ENCODE results near the gene ROBO2.

Gene ROBO2

DNA sequence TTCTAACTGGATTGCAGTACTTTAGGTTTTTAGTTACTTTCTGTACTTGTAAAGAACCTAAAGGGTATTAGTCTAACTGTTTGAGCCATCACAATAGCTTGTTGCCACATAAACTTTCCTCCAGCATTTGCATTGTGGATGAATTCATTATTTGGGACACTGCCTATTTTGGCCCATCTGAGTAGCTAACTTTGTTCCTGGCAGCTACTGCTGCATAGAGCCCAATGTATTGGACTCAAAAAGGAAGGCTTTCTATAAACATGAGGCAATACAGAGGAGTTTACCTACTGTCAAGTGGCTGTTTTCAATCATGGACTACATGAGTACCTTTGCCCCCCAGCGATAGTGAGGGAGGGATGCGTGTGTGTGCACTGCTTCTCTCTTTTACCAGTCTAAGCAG is 1.9 kb downstream of the ROBO2 start:
- no peak overlapping the region for H3K27ac Mint-ChIP-seq
- H3K9me3 Mint-ChIP-seq = peaks cover 2% of the 10 kb centered on the region
- no peak overlapping the region for H3K4me3 Mint-ChIP-seq
- H3K4me1 Mint-ChIP-seq (ENCODE audit: low read depth) = no peaks in the 10 kb centered on the region
- H3K27me3 Mint-ChIP-seq (ENCODE audit: low read depth) = peaks cover 34% of the 10 kb centered on the region
- no peaks in the 10 kb centered on the region for H3K36me3 Mint-ChIP-seq (ENCODE audit: low read depth)

DNA sequence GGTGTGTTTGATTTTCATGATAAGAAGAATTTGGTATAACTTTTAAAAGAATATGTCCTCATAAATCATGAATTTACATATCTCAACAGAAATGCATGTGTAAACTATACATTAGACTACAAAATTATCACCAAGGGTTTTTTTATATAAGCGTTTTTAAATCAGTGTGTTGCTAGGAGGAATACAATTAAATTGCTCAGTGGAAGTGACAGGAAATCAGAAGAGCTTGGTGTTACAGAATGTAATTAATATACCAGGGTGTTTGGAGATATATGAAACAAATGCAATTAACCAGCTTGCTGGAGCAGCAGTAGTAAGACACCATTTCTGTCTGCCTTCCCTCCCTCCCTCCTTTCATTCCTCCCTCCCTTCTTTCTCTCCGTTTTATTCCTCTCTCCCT is 2.4 kb downstream of the ROBO2 start:
- Mint-ChIP-seq H3K9me3 (peaks cover 4% of the 10 kb centered on the region), H3K4me3 (no peak overlapping the region), H3K27me3 (ENCODE audit: low read depth) (peaks cover 34% of the 10 kb centered on the region), H3K36me3 (ENCODE audit: low read depth) (no peaks in the 10 kb centered on the region), H3K4me1 (ENCODE audit: low read depth) (no peaks in the 10 kb centered on the region), H3K27ac (no peak overlapping the region)

DNA sequence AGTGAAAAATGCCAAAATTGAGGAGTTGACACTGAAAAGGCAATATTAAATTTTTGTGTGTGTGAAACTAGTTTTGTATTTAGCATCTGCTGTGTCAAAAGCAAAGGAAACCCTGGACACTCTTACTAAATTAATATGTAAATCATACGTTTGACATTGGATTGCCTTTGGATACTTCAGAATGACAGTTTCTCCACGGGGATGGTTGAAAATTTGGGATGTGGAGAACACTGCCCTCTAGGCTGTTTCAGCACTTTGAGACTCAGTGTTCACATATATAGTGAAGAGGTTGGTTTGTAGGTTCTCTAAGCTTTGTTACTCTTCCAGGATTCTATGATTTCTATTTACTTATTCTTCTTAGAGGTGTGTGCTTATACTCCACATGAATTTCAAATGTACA is 3.0 kb downstream of the ROBO2 start:
- Mint-ChIP-seq H3K4me1 (ENCODE audit: low read depth) (no peaks in the 10 kb centered on the region), H3K4me3 (no peak overlapping the region), H3K9me3 (peaks cover 4% of the 10 kb centered on the region), H3K27me3 (ENCODE audit: low read depth) (peaks cover 29% of the 10 kb centered on the region), H3K27ac (no peak overlapping the region), H3K36me3 (ENCODE audit: low read depth) (no peaks in the 10 kb centered on the region)

DNA sequence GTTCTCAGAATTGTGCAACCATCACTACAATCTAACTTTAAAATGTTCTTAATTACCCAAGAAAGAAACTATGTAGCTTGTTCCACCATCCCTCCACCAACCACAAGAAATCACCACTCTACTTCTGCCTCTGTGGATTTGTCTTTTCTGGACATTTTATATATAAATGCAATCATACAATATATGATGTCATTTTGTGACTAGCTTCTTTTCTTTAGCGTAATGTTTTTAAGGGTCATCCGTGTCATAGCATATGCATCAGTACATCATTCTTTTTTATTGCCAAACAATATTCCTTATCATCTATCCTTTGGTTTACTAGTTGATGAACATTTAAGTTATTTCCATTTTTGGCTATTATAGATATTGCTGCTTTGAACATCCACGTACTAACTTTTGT is 5.8 kb downstream of the ROBO2 start:
- no peaks in the 10 kb centered on the region for H3K4me1 Mint-ChIP-seq (ENCODE audit: low read depth)

DNA sequence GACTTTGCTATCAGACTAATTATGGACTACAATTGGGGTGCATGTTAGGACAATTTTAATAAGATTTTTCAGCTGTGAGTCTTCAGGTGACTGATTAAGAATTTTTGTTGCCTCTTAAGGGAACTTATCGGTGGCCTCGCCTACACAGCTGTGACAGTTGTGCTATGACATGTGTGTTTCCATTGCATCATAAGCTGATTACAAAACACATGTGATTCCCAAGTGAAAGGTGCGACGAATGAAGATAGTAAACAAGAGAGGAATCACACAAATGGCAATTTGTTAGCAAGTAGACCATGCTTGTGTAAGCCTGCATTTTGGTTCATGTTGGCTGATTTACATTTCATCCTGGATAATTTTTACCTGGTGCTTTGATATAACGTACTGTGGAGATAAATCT is 8.3 kb downstream of the ROBO2 start:
- peaks cover 4% of the 10 kb centered on the region for H3K9me3 Mint-ChIP-seq
- no peaks in the 10 kb centered on the region for H3K36me3 Mint-ChIP-seq (ENCODE audit: low read depth)
- H3K4me3 Mint-ChIP-seq = no peak overlapping the region
- H3K27ac Mint-ChIP-seq = no peak overlapping the region
- no peaks in the 10 kb centered on the region for H3K27me3 Mint-ChIP-seq (ENCODE audit: low read depth)
- H3K4me1 Mint-ChIP-seq (ENCODE audit: low read depth) = no peaks in the 10 kb centered on the region

More for the DNA sequence above, 5.8 kb downstream of the ROBO2 start:
- Mint-ChIP-seq H3K9me3 (peaks cover 4% of the 10 kb centered on the region), H3K27ac (no peak overlapping the region), H3K36me3 (ENCODE audit: low read depth) (no peaks in the 10 kb centered on the region), H3K4me3 (no peak overlapping the region), H3K27me3 (ENCODE audit: low read depth) (peaks cover 6% of the 10 kb centered on the region)

DNA sequence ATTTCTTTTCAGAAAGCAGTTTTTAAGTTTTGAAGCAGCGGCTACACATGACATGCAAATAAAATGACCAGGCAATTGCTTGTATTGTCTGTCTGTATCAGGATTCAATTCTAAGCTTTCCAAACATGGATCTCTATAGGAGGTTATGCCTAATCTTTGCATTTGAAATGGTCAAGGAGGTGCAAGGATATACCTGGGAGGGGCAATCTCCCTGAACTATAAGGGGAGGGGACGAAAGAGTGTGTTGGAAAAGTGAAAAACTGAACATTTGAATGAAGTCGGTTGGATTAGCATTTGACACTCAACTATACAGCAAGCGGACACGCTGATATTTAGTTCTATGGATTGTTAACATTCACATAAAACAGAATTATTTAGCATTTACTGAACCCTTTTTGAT is 11.7 kb downstream of the ROBO2 start:
- peaks cover 11% of the 10 kb centered on the region for H3K9me3 Mint-ChIP-seq

DNA sequence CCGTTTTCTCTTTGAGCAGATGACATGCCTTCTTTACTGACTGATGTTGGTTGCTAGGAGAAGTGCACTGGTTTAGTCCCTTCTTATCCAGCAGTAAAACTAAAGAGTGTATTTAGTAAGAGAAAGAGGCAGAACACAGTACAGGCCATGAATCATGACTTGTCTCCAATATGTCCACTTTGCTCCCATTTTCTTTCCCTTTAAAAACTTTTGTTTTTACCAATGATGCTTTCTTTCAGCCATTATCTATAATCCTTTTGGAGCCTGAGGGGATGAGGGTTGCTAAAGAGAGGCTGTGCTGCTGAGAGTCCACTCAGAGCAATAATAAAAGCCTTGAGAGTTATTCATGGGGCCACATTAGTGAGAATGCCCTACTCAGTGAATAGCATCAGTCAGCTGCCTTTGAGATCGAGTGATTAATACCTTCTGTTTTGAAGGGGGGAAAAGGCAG is 12.2 kb downstream of the ROBO2 start:
- Mint-ChIP-seq H3K27ac (no peak overlapping the region), H3K27me3 (ENCODE audit: low read depth) (no peaks in the 10 kb centered on the region), H3K4me3 (no peak overlapping the region), H3K4me1 (ENCODE audit: low read depth) (no peaks in the 10 kb centered on the region), H3K9me3 (peaks cover 7% of the 10 kb centered on the region), H3K36me3 (ENCODE audit: low read depth) (no peaks in the 10 kb centered on the region)

More for the DNA sequence above, 11.7 kb downstream of the ROBO2 start:
- no peak overlapping the region for H3K4me3 Mint-ChIP-seq
- no peak overlapping the region for H3K27ac Mint-ChIP-seq
- H3K27me3 Mint-ChIP-seq (ENCODE audit: low read depth) = no peaks in the 10 kb centered on the region
- no peaks in the 10 kb centered on the region for H3K4me1 Mint-ChIP-seq (ENCODE audit: low read depth)
- H3K36me3 Mint-ChIP-seq (ENCODE audit: low read depth) = no peaks in the 10 kb centered on the region

DNA sequence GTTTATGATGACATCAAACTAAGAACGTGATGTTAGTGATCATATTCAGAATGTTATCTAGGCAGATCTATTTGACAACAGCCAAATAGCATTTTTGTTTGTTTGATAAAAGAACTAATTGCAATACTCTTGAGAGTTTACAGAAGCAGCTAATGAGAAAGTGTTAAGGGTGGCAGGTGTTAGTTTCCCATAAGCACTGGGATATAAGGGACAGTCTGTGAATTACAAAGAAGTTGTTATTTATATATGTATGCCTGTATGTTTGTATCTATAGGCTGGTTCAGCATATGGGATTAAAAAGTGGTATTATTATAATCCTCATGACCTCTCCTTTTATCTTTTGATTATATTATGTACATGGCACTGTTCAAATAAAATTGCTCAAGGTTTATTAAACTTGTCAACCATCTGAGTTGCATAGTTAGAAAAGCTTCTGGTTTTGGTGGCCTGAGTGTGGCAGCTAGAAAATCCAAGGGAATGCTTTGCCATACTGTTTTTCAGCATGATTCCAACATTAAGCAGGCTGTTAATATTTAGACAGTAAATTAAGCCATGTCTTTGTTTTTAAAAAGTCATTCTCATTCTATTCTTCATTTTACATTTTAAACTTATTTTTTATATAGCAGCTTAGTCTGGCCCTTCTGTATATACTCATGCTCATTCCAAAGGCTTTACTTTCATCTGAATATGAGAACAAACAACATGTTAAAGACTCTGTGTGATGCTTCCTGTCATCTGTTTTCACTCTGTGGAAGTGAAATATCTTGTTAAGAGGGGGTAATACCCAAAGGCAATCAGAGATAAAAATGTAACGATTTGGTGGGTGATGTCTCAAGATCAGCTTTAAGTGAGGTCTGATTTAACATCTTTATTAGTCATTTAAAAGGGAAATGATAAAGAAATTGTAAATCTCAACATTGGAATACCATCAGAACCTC is 13.1 kb downstream of the ROBO2 start:
- peaks cover 7% of the 10 kb centered on the region for H3K9me3 Mint-ChIP-seq
- H3K27me3 Mint-ChIP-seq (ENCODE audit: low read depth) = no peaks in the 10 kb centered on the region
- H3K36me3 Mint-ChIP-seq (ENCODE audit: low read depth) = no peaks in the 10 kb centered on the region
- no peaks in the 10 kb centered on the region for H3K4me1 Mint-ChIP-seq (ENCODE audit: low read depth)
- no peak overlapping the region for H3K4me3 Mint-ChIP-seq
- no peak overlapping the region for H3K27ac Mint-ChIP-seq

DNA sequence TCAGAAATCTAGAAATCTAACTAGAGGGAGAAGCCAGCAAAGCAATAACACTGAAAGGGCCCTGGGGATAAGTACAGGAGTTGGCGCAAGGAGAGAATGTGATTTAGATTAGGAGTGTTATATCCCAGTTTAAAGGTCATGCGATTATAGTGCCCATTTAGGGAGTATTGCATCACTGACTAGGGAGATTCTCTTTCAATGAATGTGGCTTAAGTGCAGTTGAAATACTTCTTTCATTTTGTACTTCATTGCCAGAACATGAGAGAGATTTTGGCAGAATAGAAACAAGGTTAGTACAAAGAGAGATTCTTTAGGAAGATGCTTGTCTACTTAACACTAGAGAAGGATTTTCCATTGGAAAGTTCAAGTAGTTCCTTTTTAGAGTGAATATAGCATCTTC is 13.9 kb downstream of the ROBO2 start:
- Mint-ChIP-seq H3K9me3 (peaks cover 7% of the 10 kb centered on the region), H3K4me3 (no peak overlapping the region), H3K4me1 (ENCODE audit: low read depth) (no peaks in the 10 kb centered on the region), H3K36me3 (ENCODE audit: low read depth) (no peaks in the 10 kb centered on the region), H3K27me3 (ENCODE audit: low read depth) (no peaks in the 10 kb centered on the region), H3K27ac (no peak overlapping the region)

DNA sequence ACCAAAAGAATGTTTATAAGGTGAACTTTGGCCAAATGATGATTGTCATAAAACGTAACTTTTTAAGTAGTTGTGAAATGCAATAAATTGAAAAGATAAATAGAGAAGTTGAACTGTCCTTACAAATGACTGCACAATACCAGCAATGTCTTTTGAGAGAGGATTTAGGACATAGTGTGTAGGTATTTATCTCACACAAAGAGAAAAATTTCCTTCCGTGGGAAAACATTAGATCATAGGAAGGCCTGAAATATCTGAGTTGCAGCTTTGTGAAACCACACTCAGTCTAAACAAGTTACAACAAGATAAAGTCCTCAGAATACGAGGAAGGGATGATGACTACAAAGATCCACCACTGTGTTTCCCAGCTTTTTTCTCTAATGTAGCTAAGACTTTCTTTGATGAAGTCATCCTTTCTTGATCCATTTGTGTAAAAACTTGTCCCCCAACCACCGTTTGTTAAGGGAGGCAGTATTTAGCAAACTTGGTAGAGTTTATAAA is 16.0 kb downstream of the ROBO2 start:
- Mint-ChIP-seq H3K27ac (no peak overlapping the region), H3K4me3 (no peak overlapping the region), H3K4me1 (ENCODE audit: low read depth) (no peaks in the 10 kb centered on the region), H3K27me3 (ENCODE audit: low read depth) (no peaks in the 10 kb centered on the region), H3K9me3 (peaks cover 12% of the 10 kb centered on the region), H3K36me3 (ENCODE audit: low read depth) (no peaks in the 10 kb centered on the region)

DNA sequence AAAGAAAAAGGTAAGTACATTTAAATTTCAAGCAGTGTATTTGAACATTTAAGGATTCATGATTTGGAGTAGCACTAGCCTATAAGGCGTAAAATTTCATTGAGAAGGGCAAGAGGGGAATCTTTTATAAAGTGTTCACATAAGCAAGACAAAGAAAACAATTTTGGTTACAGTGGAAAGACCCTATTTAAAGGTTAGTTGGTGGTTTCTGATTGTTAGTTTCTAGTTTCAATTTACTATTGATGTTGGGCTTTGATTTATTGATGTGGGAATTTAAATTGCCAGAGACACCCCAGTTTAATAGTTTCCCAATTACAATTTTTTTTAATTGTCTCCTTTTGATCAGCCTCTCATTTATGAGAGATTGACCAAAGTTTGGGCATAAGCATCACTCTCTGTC is 19.5 kb downstream of the ROBO2 start:
- peaks cover 27% of the 10 kb centered on the region for H3K9me3 Mint-ChIP-seq
- H3K27me3 Mint-ChIP-seq (ENCODE audit: low read depth) = no peaks in the 10 kb centered on the region
- H3K27ac Mint-ChIP-seq = no peak overlapping the region
- H3K4me1 Mint-ChIP-seq (ENCODE audit: low read depth) = no peaks in the 10 kb centered on the region
- H3K4me3 Mint-ChIP-seq = no peak overlapping the region
- no peaks in the 10 kb centered on the region for H3K36me3 Mint-ChIP-seq (ENCODE audit: low read depth)

DNA sequence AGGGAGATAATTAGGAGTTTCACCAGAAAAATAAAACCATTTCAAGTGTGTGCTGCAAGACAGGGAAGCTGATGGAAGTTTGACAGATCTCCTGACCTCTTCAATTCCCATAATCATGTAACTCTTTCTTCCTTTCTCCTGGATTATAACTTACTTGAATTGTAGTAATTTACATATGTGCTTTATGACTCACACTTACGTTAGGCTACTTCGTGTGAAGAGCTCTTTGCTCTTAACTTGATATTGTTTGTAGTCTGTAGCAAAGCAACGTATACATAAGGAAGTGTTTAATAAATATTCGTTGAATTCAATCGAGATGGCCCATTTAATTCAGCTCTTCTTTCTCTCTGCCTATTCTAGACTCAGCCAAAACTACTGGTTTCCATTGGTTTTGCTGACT is 23.5 kb downstream of the ROBO2 start:
- no peak overlapping the region for H3K27ac Mint-ChIP-seq
- peaks cover 22% of the 10 kb centered on the region for H3K9me3 Mint-ChIP-seq
- no peaks in the 10 kb centered on the region for H3K4me1 Mint-ChIP-seq (ENCODE audit: low read depth)
- H3K4me3 Mint-ChIP-seq = no peak overlapping the region
- no peaks in the 10 kb centered on the region for H3K27me3 Mint-ChIP-seq (ENCODE audit: low read depth)
- no peaks in the 10 kb centered on the region for H3K36me3 Mint-ChIP-seq (ENCODE audit: low read depth)

DNA sequence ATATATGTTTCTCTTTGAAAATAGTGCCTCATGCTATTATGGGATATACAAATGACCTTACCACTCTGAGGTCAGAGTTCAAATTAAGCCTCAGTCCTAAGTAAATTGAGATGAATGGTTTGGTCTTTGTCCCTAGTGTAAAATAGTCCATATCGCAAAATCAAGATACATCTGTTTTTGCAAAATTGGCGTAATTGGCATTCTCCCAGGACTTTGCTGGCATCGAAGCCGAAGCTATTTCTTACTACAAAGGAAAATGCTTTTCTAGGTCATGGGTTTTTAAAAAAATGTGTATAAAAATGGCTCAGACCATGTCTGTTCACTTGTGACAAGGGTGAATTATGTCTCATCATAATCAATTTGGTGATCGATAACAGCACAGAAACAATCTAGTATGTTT is 25.9 kb downstream of the ROBO2 start:
- no peaks in the 10 kb centered on the region for H3K27me3 Mint-ChIP-seq (ENCODE audit: low read depth)
- H3K9me3 Mint-ChIP-seq = peaks cover 18% of the 10 kb centered on the region
- no peak overlapping the region for H3K4me3 Mint-ChIP-seq
- no peaks in the 10 kb centered on the region for H3K36me3 Mint-ChIP-seq (ENCODE audit: low read depth)
- H3K4me1 Mint-ChIP-seq (ENCODE audit: low read depth) = no peaks in the 10 kb centered on the region
- no peak overlapping the region for H3K27ac Mint-ChIP-seq

DNA sequence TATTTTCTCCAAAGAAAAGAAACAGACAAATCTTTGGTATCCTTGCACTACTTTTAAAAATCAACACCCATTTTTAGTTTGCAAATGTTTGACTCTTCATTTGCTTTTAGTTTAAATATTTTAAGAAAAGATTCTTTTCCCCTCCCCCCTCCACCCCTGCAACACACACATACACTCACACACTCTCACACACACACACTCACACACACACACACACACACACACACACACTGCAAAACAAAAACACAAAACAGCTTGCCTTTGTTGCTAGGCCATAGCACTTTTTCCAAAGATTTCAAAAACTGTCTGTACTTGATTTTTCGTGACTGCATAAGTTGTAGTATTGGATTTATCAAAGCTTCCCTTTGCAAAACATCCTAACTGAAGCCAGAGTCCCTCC is 26.9 kb downstream of the ROBO2 start:
- H3K36me3 Mint-ChIP-seq (ENCODE audit: low read depth) = no peaks in the 10 kb centered on the region
- H3K4me3 Mint-ChIP-seq = no peak overlapping the region
- H3K4me1 Mint-ChIP-seq (ENCODE audit: low read depth) = no peaks in the 10 kb centered on the region
- H3K9me3 Mint-ChIP-seq = peaks cover 18% of the 10 kb centered on the region
- no peak overlapping the region for H3K27ac Mint-ChIP-seq
- H3K27me3 Mint-ChIP-seq (ENCODE audit: low read depth) = no peaks in the 10 kb centered on the region

DNA sequence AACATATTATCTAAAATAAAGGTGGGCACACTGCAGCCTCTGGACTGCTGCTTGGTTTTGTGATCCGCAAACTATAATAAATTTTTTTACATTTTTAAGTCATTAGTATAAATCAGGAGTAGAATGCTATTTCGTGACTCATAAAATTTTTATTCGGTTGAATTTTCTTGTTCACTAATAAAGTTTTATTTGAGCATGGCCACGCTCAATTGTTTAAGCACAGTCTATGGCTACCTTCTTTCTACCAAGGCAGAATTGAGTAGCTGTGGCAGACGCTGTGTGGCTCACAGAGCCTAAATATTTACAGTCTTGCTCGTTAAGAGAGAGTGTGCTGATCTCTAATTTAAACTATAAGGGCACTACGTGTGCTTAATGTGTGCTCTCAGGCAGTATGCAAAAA is 28.9 kb downstream of the ROBO2 start:
- Mint-ChIP-seq H3K9me3 (peaks cover under 1% of the 10 kb centered on the region), H3K36me3 (ENCODE audit: low read depth) (no peaks in the 10 kb centered on the region), H3K4me3 (no peak overlapping the region), H3K27ac (no peak overlapping the region), H3K27me3 (ENCODE audit: low read depth) (no peaks in the 10 kb centered on the region), H3K4me1 (ENCODE audit: low read depth) (no peaks in the 10 kb centered on the region)

All from T-helper 1 cell treated with Interleukin-12 subunit alpha and Interleukin-12 subunit beta and Interleukin-4 antibody, amounts not matched to agents 30 μg/mL and 1 μg/mL, for 36 hours (primary cell).